ENCODE results near the gene NAALADL2. TPM values are rescaled to one million over a fixed set of nuclear protein-coding genes. Genes with fewer than 3 reads are reported as not detected.

The NAALADL2 gene
- total and polyA plus RNA-seq, 2 of the 8 experiments (the other 6 are each of a cell fraction or from before 2014, with no cell fraction given), result 0.12 to 0.22 TPM

GRCh38 chr3:175279911-175280310 is 420.8 kb downstream of the NAALADL2 start:
- H2AFZ ChIP-seq (ENCODE audit: low read length), result no peak overlapping the region
- H2BK5ac ChIP-seq (ENCODE audit: low read depth, low read length), result no peak overlapping the region
- CTCF ChIA-PET (ENCODE audit: partially characterized antibody), result no interaction called here
- no peak overlapping the region for H4K5ac ChIP-seq (ENCODE audit: insufficient read length, low read depth, low read length)
- H3K79me2 ChIP-seq (ENCODE audit: control insufficient read depth in 1 of 2, insufficient read depth in 2 of 2, low read length in 2 of 2), result no peaks in the 10 kb centered on the region
- no peak overlapping the region for H3K4ac ChIP-seq (replicated peaks; ENCODE audit: insufficient read length, low read depth, low read length)
- H3K79me1 ChIP-seq (ENCODE audit: low read depth, low read length), result no peaks in the 10 kb centered on the region
- H3K23me2 ChIP-seq (ENCODE audit: low read depth, low read length), result no peaks in the 10 kb centered on the region; the same call in 1 of the 2 replicates
- H2BK12ac ChIP-seq (ENCODE audit: low read depth, low read length), result no peak overlapping the region
- H3K27ac ChIP-seq (ENCODE audit: low read depth, low read length), result no peak overlapping the region
- H3K56ac ChIP-seq (replicated peaks; ENCODE audit: insufficient read length, low read depth, low read length), result no peak overlapping the region
- no peaks in the 10 kb centered on the region for H3K27me3 ChIP-seq (replicated peaks in 1 of 4; ENCODE audit: control insufficient read depth in 3 of 4, extremely low read depth in 1 of 4, insufficient read depth in 3 of 4, low read length in 3 of 4)
- H3K23ac ChIP-seq (ENCODE audit: insufficient read length), result no peak overlapping the region
- FAIRE-seq, result no peak
- no peak overlapping the region for H3K4me2 ChIP-seq (ENCODE audit: insufficient read depth in 1 of 2, low read depth in 2 of 2, low read length in 2 of 2)
- H4K91ac ChIP-seq (replicated peaks; ENCODE audit: insufficient read length, low read length), result no peak overlapping the region
- no peak overlapping the region for H3K9ac ChIP-seq (replicated peaks in 1 of 4; ENCODE audit: extremely low read depth in 1 of 4, low read depth in 3 of 4, low read length in 3 of 4)
- H2BK15ac ChIP-seq (ENCODE audit: low read length), result no peak overlapping the region
- POLR2A ChIA-PET (ENCODE audit: partially characterized antibody), result no interaction called here
- H3K4me3 ChIP-seq (ENCODE audit: extremely low read depth in 1 of 4, insufficient read depth in 2 of 4, low read depth in 3 of 4, low read length in 4 of 4), result no peak overlapping the region
- no peak overlapping the region for H2BK20ac ChIP-seq (ENCODE audit: low read length)
- no peak overlapping the region for H4K8ac ChIP-seq (ENCODE audit: extremely low read depth, insufficient read depth, low read length)
- H2BK120ac ChIP-seq (replicated peaks; ENCODE audit: low read depth, low read length), result no peak overlapping the region
- H3K9me3 ChIP-seq (ENCODE audit: insufficient read depth in 2 of 2, low read depth in 1 of 2, low read length in 1 of 2), result no peaks in the 10 kb centered on the region
- H3K18ac ChIP-seq (ENCODE audit: extremely low read depth, low read length), result no peak overlapping the region
- H2AK5ac ChIP-seq (ENCODE audit: low read depth, low read length), result no peak overlapping the region
- no peaks in the 10 kb centered on the region for H4K20me1 ChIP-seq (replicated peaks in 1 of 2; ENCODE audit: control insufficient read depth in 1 of 2, insufficient read depth in 2 of 2, low read length in 2 of 2)
- no peaks in the 10 kb centered on the region for H3K36me3 ChIP-seq (ENCODE audit: control insufficient read depth in 2 of 4, insufficient read depth in 4 of 4, low read length in 3 of 4)
- no peak for DNase-seq (ENCODE audit: low read depth in 1 of 2, low spot score in 2 of 2)
- no peaks in the 10 kb centered on the region for H3K4me1 ChIP-seq (replicated peaks in 1 of 4; ENCODE audit: control insufficient read depth in 3 of 4, insufficient read depth in 4 of 4, low read length in 3 of 4)
- 89% methylated on average over 1 of the region's 1 CpG; no CpG with 5 or more reads in 1 of the 2 experiments for WGBS, 2 experiments (ENCODE audit: extremely low coverage in 1 of 2, insufficient coverage in 1 of 2, insufficient read length in 1 of 2, insufficient replicate concordance in 2 of 2, low coverage in 1 of 2, low lambda C conversion rate in 2 of 2, missing lambda C conversion rate in 1 of 2)
- H3K14ac ChIP-seq (ENCODE audit: insufficient read length), result no peak overlapping the region
- TF ChIP-seq TCF12 (IDR thresholded peaks at IDR 0.05; ENCODE audit: low read depth, low read length) (no peak), TBP (IDR thresholded peaks at IDR 0.05; ENCODE audit: low read depth, low read length) (no peak), SRF (IDR thresholded peaks at IDR 0.05; ENCODE audit: low read depth, low read length) (no peak), KDM1A (IDR thresholded peaks at IDR 0.05; ENCODE audit: borderline replicate concordance, low read length) (no peak), HDAC6 (IDR thresholded peaks at IDR 0.05; ENCODE audit: low read depth, low read length) (no peak), CHD2 (IDR thresholded peaks at IDR 0.05; ENCODE audit: low read length) (no peak), SIX5 (IDR thresholded peaks at IDR 0.05; ENCODE audit: low read depth, low read length) (no peak), KDM4A (IDR thresholded peaks at IDR 0.05; ENCODE audit: low read depth, low read length, severe bottlenecking) (no peak), RFX5 (IDR thresholded peaks at IDR 0.05; ENCODE audit: borderline replicate concordance, low read depth, low read length) (no peak), POLR2AphosphoS5 (IDR thresholded peaks at IDR 0.05; ENCODE audit: low read depth, low read length) (no peak), SP4 (IDR thresholded peaks at IDR 0.05; ENCODE audit: low read length) (no peak), TAF7 (optimal IDR thresholded peaks at IDR 0.05; ENCODE audit: borderline replicate concordance, low read depth, low read length) (no peak), NANOG (IDR thresholded peaks at IDR 0.05; ENCODE audit: insufficient read depth, low read depth, low read length, poor library complexity, severe bottlenecking) (no peak), TAF1 (IDR thresholded peaks at IDR 0.05; ENCODE audit: low read depth, low read length) (no peak), RAD21 (IDR thresholded peaks at IDR 0.05 in 1 of 2, conservative IDR thresholded peaks at IDR 0.05 in 1 of 2; ENCODE audit: low read depth in 2 of 2, low read length in 2 of 2) (no peak), JUND (IDR thresholded peaks at IDR 0.05; ENCODE audit: low read length) (no peak)
